ENCODE results near the gene RBKS.

Gene RBKS

DNA sequence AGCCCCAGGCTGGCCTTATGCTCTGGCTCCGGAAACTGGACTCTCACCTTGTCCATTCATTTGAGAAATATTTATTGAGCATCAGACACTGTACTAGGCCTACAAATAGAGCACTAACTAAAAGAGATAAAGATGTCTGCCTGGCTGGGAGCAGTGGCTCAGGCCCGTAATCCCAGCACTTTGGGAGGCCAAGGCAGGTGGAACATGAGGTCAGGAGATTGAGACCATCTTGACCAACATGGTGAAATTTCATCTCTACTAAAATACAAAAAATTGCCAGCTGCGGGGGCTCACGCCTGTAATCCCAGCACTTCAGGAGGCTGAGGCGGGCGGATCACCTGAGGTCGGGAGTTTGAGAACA, 126.3 kb downstream of the RBKS start:
- TF ChIP-seq, protein P1, sequence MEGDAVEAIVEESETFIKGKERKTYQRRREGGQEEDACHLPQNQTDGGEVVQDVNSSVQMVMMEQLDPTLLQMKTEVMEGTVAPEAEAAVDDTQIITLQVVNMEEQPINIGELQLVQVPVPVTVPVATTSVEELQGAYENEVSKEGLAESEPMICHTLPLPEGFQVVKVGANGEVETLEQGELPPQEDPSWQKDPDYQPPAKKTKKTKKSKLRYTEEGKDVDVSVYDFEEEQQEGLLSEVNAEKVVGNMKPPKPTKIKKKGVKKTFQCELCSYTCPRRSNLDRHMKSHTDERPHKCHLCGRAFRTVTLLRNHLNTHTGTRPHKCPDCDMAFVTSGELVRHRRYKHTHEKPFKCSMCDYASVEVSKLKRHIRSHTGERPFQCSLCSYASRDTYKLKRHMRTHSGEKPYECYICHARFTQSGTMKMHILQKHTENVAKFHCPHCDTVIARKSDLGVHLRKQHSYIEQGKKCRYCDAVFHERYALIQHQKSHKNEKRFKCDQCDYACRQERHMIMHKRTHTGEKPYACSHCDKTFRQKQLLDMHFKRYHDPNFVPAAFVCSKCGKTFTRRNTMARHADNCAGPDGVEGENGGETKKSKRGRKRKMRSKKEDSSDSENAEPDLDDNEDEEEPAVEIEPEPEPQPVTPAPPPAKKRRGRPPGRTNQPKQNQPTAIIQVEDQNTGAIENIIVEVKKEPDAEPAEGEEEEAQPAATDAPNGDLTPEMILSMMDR (IDR thresholded peaks at IDR 0.05; ENCODE audit: low read depth, low read length, missing control alignments) = no peak
- no peak overlapping the region for H3K4me3 ChIP-seq (ENCODE audit: low read depth, low read length)
- DNase-seq (ENCODE audit: low read depth) = no peak
- in situ Hi-C loops (cut with HindIII; ENCODE audit: low sequenced_read_pairs) = no loop called here

DNA sequence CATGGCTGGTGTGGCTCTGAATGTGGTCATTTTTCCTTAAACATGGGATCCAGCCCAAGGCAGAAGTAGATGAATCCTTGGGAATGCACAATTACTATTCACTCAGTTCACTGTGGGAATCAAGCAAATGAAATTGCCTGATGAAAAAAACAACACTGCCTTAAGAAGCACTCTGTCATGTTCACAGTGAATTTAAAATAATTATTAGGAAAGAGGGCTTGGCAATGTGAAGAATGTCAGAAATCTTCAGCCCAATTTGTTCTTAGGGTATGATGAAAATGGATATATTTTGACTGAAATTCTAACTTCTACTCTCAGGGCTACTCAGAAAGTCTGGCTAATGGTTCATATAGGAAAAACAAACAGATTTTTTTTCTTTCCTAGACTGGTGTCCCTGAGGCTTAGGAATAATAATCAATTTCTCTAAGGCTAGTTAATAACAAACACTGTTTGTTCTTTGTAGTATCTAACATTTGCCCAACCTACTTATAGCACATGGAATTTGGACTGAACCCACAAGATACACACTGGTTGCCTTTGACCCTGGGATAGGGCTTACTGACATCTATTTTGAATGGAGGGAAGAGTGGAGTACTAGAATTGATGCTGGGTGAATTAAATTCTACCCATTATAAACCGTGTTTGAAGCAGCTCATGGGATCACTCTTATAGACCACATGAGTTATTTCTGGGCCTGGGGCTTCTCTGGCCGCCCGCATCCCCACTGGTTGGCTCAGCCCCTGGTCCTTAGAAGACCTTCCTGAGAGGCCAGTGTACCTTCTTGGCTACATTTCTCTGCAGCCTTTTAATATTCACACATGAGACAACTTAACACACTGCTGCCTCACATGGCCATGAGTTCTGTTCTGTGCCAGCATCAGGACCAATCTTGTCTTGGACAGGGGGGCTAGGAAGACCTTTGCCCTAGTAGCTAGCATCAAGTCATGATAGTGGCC, 127.0 kb downstream of the RBKS start:
- no peak for DNase-seq (ENCODE audit: low read depth)
- TF ChIP-seq, protein P1 (IDR thresholded peaks at IDR 0.05; ENCODE audit: low read depth, low read length, missing control alignments) = no peak
- in situ Hi-C loops (cut with HindIII; ENCODE audit: low sequenced_read_pairs) = no loop called here
- H3K4me3 ChIP-seq (ENCODE audit: low read depth, low read length) = no peak overlapping the region

DNA sequence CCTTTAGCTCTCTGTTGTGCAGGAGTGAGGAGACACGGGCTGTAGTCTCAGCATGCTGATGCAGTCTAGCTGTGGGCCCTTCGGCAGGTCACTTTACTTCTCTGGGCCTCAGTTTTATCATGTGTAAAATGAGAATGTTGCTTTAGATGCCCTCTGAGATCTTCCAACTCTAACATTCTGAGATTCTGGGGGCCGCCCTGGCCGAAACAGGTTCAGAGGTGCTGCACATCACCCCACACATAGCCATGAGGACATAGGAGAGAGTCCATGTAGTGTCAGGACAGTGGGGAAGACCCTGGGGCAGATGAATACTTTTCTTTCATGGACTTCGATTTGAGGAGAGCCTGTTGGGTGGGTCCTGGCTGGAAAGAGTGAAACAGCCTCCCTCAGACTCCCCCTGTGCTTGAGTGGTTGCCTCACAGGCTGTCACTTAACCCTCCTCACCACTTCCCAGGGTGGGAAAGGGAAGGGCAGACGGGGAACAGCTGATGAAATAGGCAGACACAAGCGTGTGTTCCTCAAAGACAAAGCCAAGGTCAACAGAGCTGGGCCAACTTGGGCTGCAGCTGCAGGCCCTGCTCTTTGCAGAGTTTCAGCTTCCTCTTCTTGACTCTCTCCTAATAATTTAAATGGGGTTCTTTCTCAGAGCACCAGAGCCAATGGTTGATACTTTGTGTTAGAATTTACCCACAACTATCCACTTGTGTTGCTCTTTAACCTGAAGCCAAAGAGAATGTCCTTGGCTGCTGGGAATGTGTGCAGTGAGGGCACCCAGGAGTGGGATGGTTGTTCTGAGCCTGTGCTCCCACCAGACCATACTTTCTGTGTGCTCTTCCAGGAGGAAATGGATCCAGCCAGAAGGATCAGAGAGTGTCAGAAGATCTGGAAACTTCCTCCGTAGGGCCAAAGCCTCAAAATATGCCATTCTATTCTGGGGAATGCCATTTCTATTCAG, 133.4 kb downstream of the RBKS start:
- DNase-seq (ENCODE audit: low read depth) = no peak
- TF ChIP-seq, protein P1 (IDR thresholded peaks at IDR 0.05; ENCODE audit: low read depth, low read length, missing control alignments) = no peak
- no peak overlapping the region for H3K4me3 ChIP-seq (ENCODE audit: low read depth, low read length)

DNA sequence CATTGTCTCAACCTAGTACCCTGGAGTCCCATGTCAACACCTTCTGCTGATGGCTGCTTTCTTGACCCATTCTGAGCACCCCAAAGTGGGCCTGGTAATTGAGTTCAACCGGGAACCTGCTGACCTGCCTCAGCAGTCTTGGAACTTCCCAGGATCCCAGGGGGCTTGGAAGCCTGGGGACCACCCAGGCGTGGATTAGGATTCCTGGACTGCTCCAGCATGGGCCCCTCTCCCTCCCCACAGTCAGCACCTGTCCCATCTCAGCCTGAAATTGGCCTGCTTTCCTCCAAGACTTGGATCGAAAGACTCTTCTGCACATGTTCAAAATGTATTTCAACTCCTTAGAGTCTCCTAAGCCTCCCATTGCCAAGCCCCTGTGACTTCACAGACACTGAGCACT, 134.1 kb downstream of the RBKS start:
- H3K4me3 ChIP-seq (ENCODE audit: low read depth, low read length) = no peak overlapping the region
- TF ChIP-seq, protein P1 (IDR thresholded peaks at IDR 0.05; ENCODE audit: low read depth, low read length, missing control alignments) = no peak
- in situ Hi-C loops (cut with HindIII; ENCODE audit: low sequenced_read_pairs) = no loop called here
- no peak for DNase-seq (ENCODE audit: low read depth)

More for the DNA sequence above, 133.4 kb downstream of the RBKS start:
- in situ Hi-C loops (cut with HindIII; ENCODE audit: low sequenced_read_pairs) = no loop called here

DNA sequence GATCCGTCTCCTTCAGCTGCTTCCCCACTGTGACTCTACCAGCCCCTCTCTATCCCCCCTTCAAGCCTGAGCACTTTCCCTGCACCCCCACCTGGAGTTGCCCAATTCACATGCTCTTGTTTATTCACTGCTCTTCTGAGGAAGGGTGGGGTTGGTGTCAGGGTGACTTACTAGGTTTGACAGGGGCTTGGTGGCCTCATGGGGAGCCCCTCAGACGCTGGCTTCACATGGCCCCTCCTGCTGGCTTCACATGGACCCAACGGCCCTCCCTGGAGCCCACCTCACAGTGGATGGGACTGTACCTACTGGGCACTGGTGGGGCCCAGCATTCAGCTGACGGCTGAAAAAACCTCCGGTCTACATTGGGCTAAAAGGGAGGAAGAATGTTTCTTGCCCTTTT, 135.4 kb downstream of the RBKS start:
- in situ Hi-C loops (cut with HindIII; ENCODE audit: low sequenced_read_pairs) = no loop called here
- TF ChIP-seq, protein P1 (IDR thresholded peaks at IDR 0.05; ENCODE audit: low read depth, low read length, missing control alignments) = no peak

DNA sequence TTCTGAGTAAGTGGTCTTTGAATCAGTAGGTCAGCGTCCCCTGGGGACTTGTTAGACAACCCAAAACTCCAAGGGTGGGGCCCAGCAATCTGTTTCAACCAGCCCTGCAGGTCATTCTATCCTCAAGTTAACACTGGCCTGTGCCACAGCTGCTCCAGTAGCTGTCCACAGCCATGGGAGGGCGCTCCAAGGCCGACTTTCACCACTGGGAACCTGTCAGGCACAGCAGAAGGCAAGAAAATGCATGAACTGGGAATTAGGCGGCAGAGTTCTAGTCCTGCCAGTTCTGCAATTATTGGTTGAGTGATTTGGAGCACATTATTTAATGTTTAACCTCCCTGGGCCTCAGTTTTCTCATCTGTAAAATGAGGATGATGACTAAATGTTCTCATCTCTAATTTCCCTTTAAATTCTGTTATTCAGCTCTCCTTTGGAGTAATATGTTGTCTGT, 136.0 kb downstream of the RBKS start:
- in situ Hi-C loops (cut with HindIII; ENCODE audit: low sequenced_read_pairs) = no loop called here
- peak; percentile 66 for DNase-seq (ENCODE audit: low read depth)
- TF ChIP-seq, protein P1 (IDR thresholded peaks at IDR 0.05; ENCODE audit: low read depth, low read length, missing control alignments) = peak; percentile 91

More for the DNA sequence above, 135.4 kb downstream of the RBKS start:
- no peak overlapping the region for H3K4me3 ChIP-seq (ENCODE audit: low read depth, low read length)
- no peak for DNase-seq (ENCODE audit: low read depth)

More for the DNA sequence above, 136.0 kb downstream of the RBKS start:
- H3K4me3 ChIP-seq (ENCODE audit: low read depth, low read length) = no peak overlapping the region
